Kidney (tissue), 14 donors: ENCODE measurements around the gene ROBO4. TPM values are rescaled to one million over a fixed set of nuclear protein-coding genes. Genes with fewer than 3 reads are reported as not detected.

Experiments
- DNase-seq, 5 donors: peaks; one replicate each; pipeline ENCODE4 v3.0.0-alpha.2; 2013 to 2020
- FAIRE-seq: peaks from 2 replicates; lab custom pipeline; 2012; peaks lifted over from hg19 to GRCh38; lab: Jason Lieb, UNC
- H3K27ac ChIP-seq, 2 donors: one replicate each; pipeline ENCODE4 v1.7.0; 2013; ENCODE audit warnings: low read depth in 2 of 2, low read length in 2 of 2, inconsistent platforms in 1 of 2
- H3K27me3 ChIP-seq: one replicate; pipeline ENCODE4 v1.7.1; 2013; ENCODE audit warnings: low read length, inconsistent platforms; ENCODE audit not compliant: control insufficient read depth, insufficient read depth
- H3K36me3 ChIP-seq, 3 donors: one replicate each; pipeline versions ENCODE4 v1.7.0 to v1.7.1; 2013; ENCODE audit warnings: low read length in 3 of 3, control low read depth in 1 of 3, inconsistent platforms in 1 of 3; ENCODE audit not compliant: insufficient read depth in 3 of 3, control insufficient read depth in 2 of 3
- H3K4me1 ChIP-seq, 3 donors: one replicate each; pipeline versions ENCODE4 v1.7.0 to v1.7.1; 2013; ENCODE audit warnings: low read length in 3 of 3, inconsistent platforms in 1 of 3, low read depth in 1 of 3; ENCODE audit not compliant: control insufficient read depth in 2 of 3, insufficient read depth in 2 of 3
- H3K4me3 ChIP-seq, 3 donors: one replicate each; pipeline versions ENCODE4 v1.7.0 to v1.8.1; 2013; ENCODE audit warnings: low read length in 3 of 3, control low read depth in 1 of 3, inconsistent platforms in 1 of 3
- H3K9ac ChIP-seq, 3 donors: one replicate each; pipeline versions ENCODE4 v1.7.0 to v1.7.1; 2013; ENCODE audit warnings: low read length in 3 of 3, control low read depth in 1 of 3, inconsistent platforms in 1 of 3
- H3K9me3 ChIP-seq, 3 donors: one replicate each; pipeline versions ENCODE4 v1.7.0 to v1.7.1; 2013; ENCODE audit warnings: low read length in 3 of 3, control low read depth in 1 of 3, inconsistent platforms in 1 of 3; ENCODE audit not compliant: control insufficient read depth in 2 of 3, insufficient read depth in 1 of 3
- CTCF ChIP-seq: IDR thresholded peaks from 3 replicates; pipeline ENCODE4 v1.5.1; 2012; ENCODE audit warnings: mild to moderate bottlenecking, moderate library complexity, borderline replicate concordance; ENCODE audit not compliant: insufficient read depth; ENCODE audit errors: extremely low read depth
- intact Hi-C: fragments of 100-400 bp; cut with DNase I; formaldehyde crosslinking; loops from one replicate; pipeline ENCODE4 v1.11.1; 2022
- polyA plus RNA-seq: library from polyadenylated mRNA; stranded (reverse); fragments of 350-450 nt; fragmentation: Illumina TruSeq; extraction: RNeasy Lipid Tissue Mini Kit (QIAGEN cat#74804); gene quantifications from one replicate; pipeline ENCODE4 v1.2.3, GENCODE V29; 2014; ENCODE audit warnings: low read depth, low replicate concordance; ENCODE audit not compliant: insufficient read depth
- total RNA-seq: library from RNA; stranded (reverse); fragmentation: NEBNext Ultra II Directional; extraction: Animal tissue kit (Norgen Biotek cat#: 25700); gene quantifications from one replicate; pipeline ENCODE4 v1.2.1, GENCODE V29; 2021
- donor health status: control.
- donor health status: control.
- donor health status: control.
- donor health status: control.
- donor health status: control.
- donor health status: DM: yes; HTN: yes; CAD: no.
- donor health status: Normal renal cell carcinoma (clear cell type).

The ROBO4 gene
- total and polyA plus RNA-seq, 2 donors from 2014 or later, result 12.8 to 29.5 TPM

- Histone ChIP-seq H3K36me3 (no peaks in the 10 kb centered on the region), H3K27me3 (no peaks in the 10 kb centered on the region), H3K4me3 (no peak overlapping the region), H3K9ac (no peak overlapping the region), H3K9me3 (no peaks in the 10 kb centered on the region), H3K27ac (no peak overlapping the region), H3K4me1 (no peaks in the 10 kb centered on the region)
- FAIRE-seq (no peak), DNase-seq (no peak)
- TF ChIP-seq CTCF, result no peak
- intact Hi-C loops, result no loop called here
Measured at GRCh38 chr11:124942466-124943253, 45.0 kb upstream of the ROBO4 start.

GRCh38 chr11:124941703-124942102 is 44.0 kb upstream of the ROBO4 start:
- no peak for TF ChIP-seq CTCF
- intact Hi-C loops, result no loop called here
- DNase-seq, result no peak
- FAIRE-seq, result no peak
- H3K9me3 ChIP-seq, result no peaks in the 10 kb centered on the region
- no peak overlapping the region for H3K27ac ChIP-seq
- no peak overlapping the region for H3K4me3 ChIP-seq
- H3K27me3 ChIP-seq, result no peaks in the 10 kb centered on the region
- H3K9ac ChIP-seq, result no peak overlapping the region
- H3K36me3 ChIP-seq, result no peaks in the 10 kb centered on the region
- no peaks in the 10 kb centered on the region for H3K4me1 ChIP-seq

- no peak overlapping the region for H3K27ac ChIP-seq
- no peak overlapping the region for H3K9ac ChIP-seq
- H3K27me3 ChIP-seq, result no peaks in the 10 kb centered on the region
- no peak for TF ChIP-seq CTCF
- H3K4me1 ChIP-seq, result no peaks in the 10 kb centered on the region
- H3K4me3 ChIP-seq, result no peak overlapping the region
- FAIRE-seq, result no peak
- no peaks in the 10 kb centered on the region for H3K9me3 ChIP-seq
- intact Hi-C loops, result no loop called here
- H3K36me3 ChIP-seq, result no peaks in the 10 kb centered on the region
- no peak for DNase-seq
Measured at GRCh38 chr11:124938970-124939369, 41.3 kb upstream of the ROBO4 start.
